RWPE1 (cell line): Measurements from ENCODE around the gene ZNF212.
A peak's percentile ranks its signal among the peaks of the same experiment; 100 is the strongest.
"Not testable (repeated sequence)": the region's sequence is repeated elsewhere in the genome, so short reads cannot be mapped to it uniquely, and the experiment has no call there.

Experiments
- CTCF ChIA-PET: fragments of 350-600 bp; sonication (Branson Sonifier 250); formaldehyde crosslinking; extraction: SDS; loops from one replicate; lab custom pipeline; 2021; lab: Yijun Ruan, JAX
- POLR2A ChIA-PET: fragments of 400-600 bp; formaldehyde crosslinking; extraction: SDS; loops from one replicate; lab custom pipeline; 2020; ENCODE audit warnings: antibody characterized with exemption; ENCODE audit not compliant: low non-redundant PET; lab: Yijun Ruan, JAX
- DNase-seq: peaks from one replicate; pipeline ENCODE4 v3.0.0; 2012; ENCODE audit warnings: low spot score
- H3K27ac ChIP-seq: fragments of 450-650 bp; 2 replicates; pipeline ENCODE4 v1.5.1; 2017
- TF ChIP-seq, protein P1 (sequence below): fragments of 450-650 bp; conservative IDR thresholded peaks from 2 replicates; pipeline ENCODE4 v1.5.1; 2017; ENCODE audit warnings: low read depth, mild to moderate bottlenecking

Gene ZNF212

DNA sequence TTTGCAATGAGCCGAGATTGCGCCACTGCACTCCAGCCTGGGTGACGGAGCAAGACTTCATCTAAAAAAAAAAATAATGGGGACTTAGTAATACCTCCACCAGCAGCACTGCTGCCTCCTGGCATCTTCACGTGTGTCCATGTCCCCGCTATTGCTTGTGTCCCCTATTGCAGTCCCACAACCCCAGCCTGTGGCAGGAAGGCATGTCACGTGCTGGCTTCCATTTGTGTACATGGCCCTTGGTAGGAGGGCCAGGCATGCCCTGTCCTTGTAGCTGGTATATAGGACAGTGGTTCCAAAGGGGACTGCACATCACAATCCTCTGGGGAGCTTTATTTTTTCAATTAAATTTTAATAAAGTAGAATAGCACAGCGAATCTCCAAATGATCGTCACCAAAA lies 28.3 kb downstream of the ZNF212 start:
- POLR2A ChIA-PET = no interaction called here
- DNase-seq = no peak
- TF ChIP-seq, protein P1, sequence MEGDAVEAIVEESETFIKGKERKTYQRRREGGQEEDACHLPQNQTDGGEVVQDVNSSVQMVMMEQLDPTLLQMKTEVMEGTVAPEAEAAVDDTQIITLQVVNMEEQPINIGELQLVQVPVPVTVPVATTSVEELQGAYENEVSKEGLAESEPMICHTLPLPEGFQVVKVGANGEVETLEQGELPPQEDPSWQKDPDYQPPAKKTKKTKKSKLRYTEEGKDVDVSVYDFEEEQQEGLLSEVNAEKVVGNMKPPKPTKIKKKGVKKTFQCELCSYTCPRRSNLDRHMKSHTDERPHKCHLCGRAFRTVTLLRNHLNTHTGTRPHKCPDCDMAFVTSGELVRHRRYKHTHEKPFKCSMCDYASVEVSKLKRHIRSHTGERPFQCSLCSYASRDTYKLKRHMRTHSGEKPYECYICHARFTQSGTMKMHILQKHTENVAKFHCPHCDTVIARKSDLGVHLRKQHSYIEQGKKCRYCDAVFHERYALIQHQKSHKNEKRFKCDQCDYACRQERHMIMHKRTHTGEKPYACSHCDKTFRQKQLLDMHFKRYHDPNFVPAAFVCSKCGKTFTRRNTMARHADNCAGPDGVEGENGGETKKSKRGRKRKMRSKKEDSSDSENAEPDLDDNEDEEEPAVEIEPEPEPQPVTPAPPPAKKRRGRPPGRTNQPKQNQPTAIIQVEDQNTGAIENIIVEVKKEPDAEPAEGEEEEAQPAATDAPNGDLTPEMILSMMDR = no peak
- CTCF ChIA-PET = interaction anchor here (0.7 kb wide), 1 partner anchor 24 kb away, joined by 4 read pairs; no protein-coding TSS in a partner anchor
- no peak overlapping the region for H3K27ac ChIP-seq

DNA sequence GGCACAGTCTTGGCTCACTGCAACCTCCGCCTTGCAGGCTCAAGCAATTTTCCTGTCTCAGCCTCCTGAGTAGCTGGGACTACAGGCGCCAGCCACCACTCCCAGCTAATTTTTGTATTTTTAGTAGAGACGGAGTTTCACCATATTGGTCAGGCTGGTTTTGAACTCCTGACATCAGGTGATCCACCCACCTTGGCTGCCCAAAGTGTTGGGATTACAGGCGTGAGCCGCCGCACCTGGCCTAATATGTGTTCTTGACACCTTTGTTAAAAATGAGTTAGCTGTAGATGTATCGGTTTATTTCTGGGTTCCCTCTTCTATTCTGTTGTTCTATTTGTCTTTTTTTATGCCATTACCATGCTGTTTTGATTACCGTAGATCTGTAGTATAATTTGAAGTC lies 35.0 kb downstream of the ZNF212 start:
- POLR2A ChIA-PET, H3K27ac ChIP-seq, DNase-seq, CTCF ChIA-PET: not testable (repeated sequence)

DNA sequence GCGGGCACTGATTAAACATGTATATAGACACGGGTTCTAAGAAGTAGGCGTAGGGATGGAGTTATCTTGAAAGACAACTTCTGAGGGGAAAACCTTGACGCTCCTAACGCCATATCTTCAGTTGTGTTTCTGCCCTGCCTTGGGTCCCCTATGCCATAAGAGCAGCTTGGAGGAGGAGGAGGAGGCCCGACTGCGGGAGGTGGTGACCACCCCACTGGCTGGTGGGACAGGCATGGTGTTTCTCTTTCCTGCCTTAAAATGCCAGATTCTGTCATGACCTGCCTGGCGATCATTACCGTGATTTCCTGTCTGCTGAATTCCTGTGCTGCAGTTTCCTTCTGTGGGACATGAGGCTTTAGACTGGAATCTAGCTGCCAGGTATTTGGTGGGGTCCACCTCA lies 38.4 kb downstream of the ZNF212 start:
- no peak for DNase-seq
- POLR2A ChIA-PET = no interaction called here
- CTCF ChIA-PET = no interaction called here
- 0 out of 2 replicates have a peak overlapping the region, but pooled peaks have one; percentile 7 for H3K27ac ChIP-seq
- TF ChIP-seq, protein P1 = no peak

GRCh38 chr7:149278396-149278795 lies 38.9 kb downstream of the ZNF212 start:
- TF ChIP-seq, protein P1 = no peak
- ChIA-PET CTCF (no interaction called here), POLR2A (no interaction called here)
- no peak for DNase-seq
- peak overlapping the region; percentile 7; the same call in 1 of the 2 replicates for H3K27ac ChIP-seq

DNA sequence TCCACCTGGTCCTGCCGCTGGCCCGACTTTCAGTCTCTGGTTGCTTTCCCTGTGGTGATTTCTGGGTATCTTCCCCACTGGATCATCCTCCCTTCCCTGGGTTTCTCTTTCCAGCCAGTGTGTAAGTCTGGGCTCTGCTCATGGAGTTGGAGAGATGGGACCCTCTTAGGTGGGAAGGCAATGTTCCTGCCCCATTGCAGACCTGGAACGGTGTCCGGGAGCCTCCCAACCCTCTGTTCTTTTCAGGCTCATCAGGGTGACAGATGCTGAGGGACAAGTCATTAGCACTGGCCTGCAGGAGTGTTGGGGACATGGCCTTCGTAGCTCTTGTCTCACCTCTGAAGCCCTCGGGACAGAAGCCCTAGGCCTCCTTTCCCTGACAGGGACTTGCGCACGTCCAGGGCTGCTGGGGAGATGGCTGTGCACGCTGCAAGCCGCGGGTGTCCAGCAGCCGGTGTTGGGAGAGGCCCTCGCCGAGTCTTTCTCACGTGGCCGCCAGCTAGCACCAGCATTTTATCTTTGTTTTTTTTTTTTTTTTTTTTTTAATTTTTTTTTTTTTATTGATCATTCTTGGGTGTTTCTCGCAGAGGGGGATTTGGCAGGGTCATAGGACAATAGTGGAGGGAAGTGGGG lies 39.8 kb downstream of the ZNF212 start:
- H3K27ac ChIP-seq = no peak overlapping the region
- ChIA-PET CTCF (no interaction called here), POLR2A (no interaction called here)
- no peak for DNase-seq
- TF ChIP-seq, protein P1 = no peak

GRCh38 chr7:149280151-149280550 lies 40.7 kb downstream of the ZNF212 start:
- POLR2A ChIA-PET = no interaction called here

More at GRCh38 chr7:149280151-149280550, 40.7 kb downstream of the ZNF212 start:
- DNase-seq = no peak
- CTCF ChIA-PET = no interaction called here
- TF ChIP-seq, protein P1 = no peak
- H3K27ac ChIP-seq = no peak overlapping the region
